HL-60 (cell line): ENCODE data around the gene KLF16.

ENCODE experiments used
- DNase-seq, 2 experiments: peaks; one replicate each; pipeline ENCODE4 v3.0.0-alpha.2; 2010 to 2020; ENCODE audit warnings: low read depth in 1 of 2, low spot score in 1 of 2
- H3K27ac ChIP-seq: fragments of 250-450 bp; sonication (Bioruptor Pico); replicated peaks from 2 replicates; pipeline ENCODE4 v1.5.1; 2020; ENCODE audit warnings: mild to moderate bottlenecking, moderate library complexity
- H3K27me3 ChIP-seq: fragments of 250-450 bp; sonication (Bioruptor Pico); 2 replicates; pipeline ENCODE4 v1.5.1; 2021; ENCODE audit warnings: mild to moderate bottlenecking, moderate library complexity; ENCODE audit not compliant: insufficient read depth, poor library complexity, severe bottlenecking
- H3K4me3 ChIP-seq: replicated peaks from 2 replicates; pipeline ENCODE4 v1.5.1; 2011; ENCODE audit warnings: mild to moderate bottlenecking, control low read depth, low read length; ENCODE audit not compliant: insufficient read depth
- CTCF ChIP-seq: IDR thresholded peaks from one replicate; pipeline ENCODE4 v1.5.1; 2011; ENCODE audit warnings: low read length, control low read depth, inconsistent platforms; ENCODE audit not compliant: insufficient read depth
- GABPA ChIP-seq: IDR thresholded peaks from 2 replicates; pipeline ENCODE4 v1.6.1; 2012; ENCODE audit warnings: low read depth
- POLR2AphosphoS5 ChIP-seq: IDR thresholded peaks from 2 replicates; pipeline ENCODE4 v1.6.1; 2012; ENCODE audit warnings: low read depth
- SPI1 ChIP-seq: IDR thresholded peaks from 2 replicates; pipeline ENCODE4 v1.6.1; 2012; ENCODE audit warnings: low read depth, mild to moderate bottlenecking, borderline replicate concordance
- TF ChIP-seq, protein P1 (sequence below): IDR thresholded peaks from 2 replicates; pipeline ENCODE4 v1.6.1; 2012; ENCODE audit warnings: low read depth; ENCODE audit not compliant: insufficient replicate concordance

The KLF16 gene

GRCh38 chr19:1806184-1807029 lies 57.0 kb downstream of the KLF16 start:
- Histone ChIP-seq H3K27ac (no peak overlapping the region), H3K27me3 (no peaks in the 10 kb centered on the region), H3K4me3 (no peak overlapping the region)
- no peak for TF ChIP-seq SPI1
- TF ChIP-seq POLR2AphosphoS5 = no peak
- no peak for TF ChIP-seq GABPA
- TF ChIP-seq, protein P1, sequence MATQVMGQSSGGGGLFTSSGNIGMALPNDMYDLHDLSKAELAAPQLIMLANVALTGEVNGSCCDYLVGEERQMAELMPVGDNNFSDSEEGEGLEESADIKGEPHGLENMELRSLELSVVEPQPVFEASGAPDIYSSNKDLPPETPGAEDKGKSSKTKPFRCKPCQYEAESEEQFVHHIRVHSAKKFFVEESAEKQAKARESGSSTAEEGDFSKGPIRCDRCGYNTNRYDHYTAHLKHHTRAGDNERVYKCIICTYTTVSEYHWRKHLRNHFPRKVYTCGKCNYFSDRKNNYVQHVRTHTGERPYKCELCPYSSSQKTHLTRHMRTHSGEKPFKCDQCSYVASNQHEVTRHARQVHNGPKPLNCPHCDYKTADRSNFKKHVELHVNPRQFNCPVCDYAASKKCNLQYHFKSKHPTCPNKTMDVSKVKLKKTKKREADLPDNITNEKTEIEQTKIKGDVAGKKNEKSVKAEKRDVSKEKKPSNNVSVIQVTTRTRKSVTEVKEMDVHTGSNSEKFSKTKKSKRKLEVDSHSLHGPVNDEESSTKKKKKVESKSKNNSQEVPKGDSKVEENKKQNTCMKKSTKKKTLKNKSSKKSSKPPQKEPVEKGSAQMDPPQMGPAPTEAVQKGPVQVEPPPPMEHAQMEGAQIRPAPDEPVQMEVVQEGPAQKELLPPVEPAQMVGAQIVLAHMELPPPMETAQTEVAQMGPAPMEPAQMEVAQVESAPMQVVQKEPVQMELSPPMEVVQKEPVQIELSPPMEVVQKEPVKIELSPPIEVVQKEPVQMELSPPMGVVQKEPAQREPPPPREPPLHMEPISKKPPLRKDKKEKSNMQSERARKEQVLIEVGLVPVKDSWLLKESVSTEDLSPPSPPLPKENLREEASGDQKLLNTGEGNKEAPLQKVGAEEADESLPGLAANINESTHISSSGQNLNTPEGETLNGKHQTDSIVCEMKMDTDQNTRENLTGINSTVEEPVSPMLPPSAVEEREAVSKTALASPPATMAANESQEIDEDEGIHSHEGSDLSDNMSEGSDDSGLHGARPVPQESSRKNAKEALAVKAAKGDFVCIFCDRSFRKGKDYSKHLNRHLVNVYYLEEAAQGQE = no peak
- TF ChIP-seq CTCF = no peak
- DNase-seq = no peak

GRCh38 chr19:1805401-1806183 lies 57.8 kb downstream of the KLF16 start:
- DNase-seq = no peak
- no peak overlapping the region for H3K27ac ChIP-seq
- H3K27me3 ChIP-seq = no peaks in the 10 kb centered on the region
- TF ChIP-seq CTCF = no peak
- TF ChIP-seq, protein P1 = no peak
- no peak for TF ChIP-seq GABPA
- TF ChIP-seq POLR2AphosphoS5 = no peak
- TF ChIP-seq SPI1 = no peak
- no peak overlapping the region for H3K4me3 ChIP-seq

DNA sequence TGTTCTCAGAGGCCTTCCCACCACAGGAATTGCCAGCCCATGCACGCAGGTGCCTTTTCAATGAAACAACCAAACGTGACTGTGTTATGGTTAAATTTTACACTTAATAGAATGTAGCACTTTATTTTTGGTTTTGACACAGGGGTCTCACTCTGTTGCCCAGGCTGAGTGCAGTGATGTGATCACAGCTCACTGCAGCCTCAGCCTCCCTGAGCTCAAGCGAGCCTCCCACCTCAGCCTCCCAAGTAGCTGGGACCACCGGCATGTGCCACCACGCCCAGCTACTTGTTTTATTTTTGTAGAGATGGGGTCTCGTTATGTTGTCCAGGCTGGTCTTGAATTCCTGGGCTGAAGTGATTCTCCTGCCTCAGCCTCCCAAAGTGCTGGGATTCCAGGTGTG lies 58.5 kb downstream of the KLF16 start:
- DNase-seq = no peak
- Histone ChIP-seq H3K4me3 (no peak overlapping the region), H3K27me3 (no peaks in the 10 kb centered on the region), H3K27ac (no peak overlapping the region)
- no peak for TF ChIP-seq GABPA
- TF ChIP-seq SPI1 = no peak
- TF ChIP-seq POLR2AphosphoS5 = no peak
- no peak for TF ChIP-seq CTCF
- TF ChIP-seq, protein P1 = no peak
